AG04450 (cell line): ENCODE measurements around the gene ZNF670. TPM values are rescaled to one million over a fixed set of nuclear protein-coding genes. Genes with fewer than 3 reads are reported as not detected.

Experiments
- CTCF ChIA-PET: fragments of 300-600, 350-600 bp; formaldehyde crosslinking; extraction: SDS; loops from one replicate; lab custom pipeline; 2022; ENCODE audit warnings: antibody characterized with exemption, inconsistent platforms; lab: Charles Lee
- POLR2A ChIA-PET: fragments of 350-600 bp; formaldehyde crosslinking; extraction: SDS; loops from one replicate; lab custom pipeline; 2021; ENCODE audit warnings: antibody characterized with exemption, inconsistent platforms; lab: Yijun Ruan, JAX
- DNase-seq: peaks from one replicate; pipeline ENCODE4 v3.0.0-alpha.2; 2011; ENCODE audit warnings: low read depth, low spot score
- H3K27ac ChIP-seq: one replicate; pipeline ENCODE4 v1.5.1; 2012; ENCODE audit warnings: low read depth, low read length, control low read depth
- H3K27me3 ChIP-seq: one replicate; pipeline ENCODE4 v1.6.0; 2012; ENCODE audit warnings: low read length; ENCODE audit not compliant: control insufficient read depth, insufficient read depth
- H3K4me3 ChIP-seq: 2 replicates; pipeline ENCODE4 v1.5.1; 2011; ENCODE audit warnings: mild to moderate bottlenecking, low read depth, low read length, control low read depth
- H3K9me3 ChIP-seq: 2 replicates; pipeline ENCODE4 v1.5.1; 2012; ENCODE audit warnings: low read length; ENCODE audit not compliant: control insufficient read depth, insufficient read depth
- CTCF ChIP-seq: IDR thresholded peaks from 2 replicates; pipeline ENCODE4 v1.5.1; 2011; ENCODE audit warnings: low read depth, low read length, control low read depth, inconsistent platforms
- polyA plus RNA-seq: library from polyadenylated mRNA; depleted of rRNA; stranded (reverse); fragments of >200 nt; gene quantifications from 2 replicates; pipeline ENCODE4 v1.2.3, GENCODE V29; 2011

ZNF670 gene
- polyA plus RNA-seq, 1 experiment: 3.3 TPM

GRCh38 chr1:247113733-247114271, 35.2 kb upstream of the ZNF670 start:
- TF ChIP-seq CTCF: no peak
- CTCF ChIA-PET: no interaction called here
- no peak overlapping the region for H3K4me3 ChIP-seq
- no peaks in the 10 kb centered on the region for H3K27me3 ChIP-seq
- H3K27ac ChIP-seq: no peak overlapping the region
- DNase-seq: no peak
- POLR2A ChIA-PET: no interaction called here
- peaks cover 16% of the 10 kb centered on the region for H3K9me3 ChIP-seq

GRCh38 chr1:247113094-247113497, 34.5 kb upstream of the ZNF670 start:
- peaks cover 16% of the 10 kb centered on the region for H3K9me3 ChIP-seq
- DNase-seq: no peak
- no peak overlapping the region for H3K4me3 ChIP-seq
- ChIA-PET POLR2A (no interaction called here), CTCF (no interaction called here)
- no peaks in the 10 kb centered on the region for H3K27me3 ChIP-seq
- H3K27ac ChIP-seq: no peak overlapping the region
- no peak for TF ChIP-seq CTCF

- Histone ChIP-seq H3K4me3 (peak overlapping the region; percentile 62; the same call in 1 of the 2 replicates), H3K9me3 (peaks cover 16% of the 10 kb centered on the region), H3K27ac (no peak overlapping the region), H3K27me3 (no peaks in the 10 kb centered on the region)
- CTCF ChIA-PET: no interaction called here
- POLR2A ChIA-PET: no interaction called here
- no peak for TF ChIP-seq CTCF
- no peak for DNase-seq
These were observed 33.8 kb upstream of the ZNF670 start for GRCh38 chr1:247112479-247112781.

- H3K4me3 ChIP-seq: peak overlapping the region; percentile 62
- ChIA-PET POLR2A (interaction anchor here (0.6 to 1.2 kb wide), 3 partner anchors 9 to 180 kb away, joined by 4 read pairs; partner anchors contain the start of gene ZNF670), CTCF (no interaction called here)
- peak; percentile 10 for DNase-seq
- peaks cover 16% of the 10 kb centered on the region for H3K9me3 ChIP-seq
- H3K27ac ChIP-seq: no peak overlapping the region
- H3K27me3 ChIP-seq: no peaks in the 10 kb centered on the region
- TF ChIP-seq CTCF: no peak
These were observed 33.3 kb upstream of the ZNF670 start for GRCh38 chr1:247111700-247112478.

GRCh38 chr1:247111259-247111699, 32.7 kb upstream of the ZNF670 start:
- Histone ChIP-seq H3K4me3 (peak overlapping the region; percentile 62), H3K9me3 (peaks cover 19% of the 10 kb centered on the region), H3K27me3 (no peaks in the 10 kb centered on the region), H3K27ac (no peak overlapping the region)
- ChIA-PET CTCF (no interaction called here), POLR2A (interaction anchor here (1.2 kb wide), 1 partner anchor 179 kb away, joined by 4 read pairs; no protein-coding TSS in a partner anchor)
- no peak for TF ChIP-seq CTCF
- no peak for DNase-seq
